Mucosa of rectum (tissue), 2 donors: ENCODE results near the gene PRKAR1B.
"Not testable (repeated sequence)": the region's sequence is repeated elsewhere in the genome, so short reads cannot be mapped to it uniquely, and the experiment has no call there.

Experiments used
- H3K27ac ChIP-seq, 2 donors: one replicate each; pipeline ENCODE4 v1.7.0; 2013; ENCODE audit warnings: inconsistent platforms in 2 of 2, low read depth in 2 of 2, low read length in 2 of 2
- H3K27me3 ChIP-seq, 2 donors: one replicate each; pipeline ENCODE4 v1.7.0; 2013; ENCODE audit warnings: low read length in 2 of 2; ENCODE audit not compliant: control insufficient read depth in 2 of 2, insufficient read depth in 2 of 2
- H3K36me3 ChIP-seq, 2 donors: one replicate each; pipeline ENCODE4 v1.7.0; 2013; ENCODE audit warnings: low read length in 2 of 2; ENCODE audit not compliant: control insufficient read depth in 2 of 2, insufficient read depth in 2 of 2
- H3K4me1 ChIP-seq, 2 donors: one replicate each; pipeline ENCODE4 v1.7.0; 2013; ENCODE audit warnings: low read length in 2 of 2, mild to moderate bottlenecking in 1 of 2; ENCODE audit not compliant: control insufficient read depth in 2 of 2, insufficient read depth in 2 of 2
- H3K4me3 ChIP-seq, 2 donors: one replicate each; pipeline ENCODE4 v1.7.0; 2013; ENCODE audit warnings: low read length in 2 of 2
- H3K9ac ChIP-seq, 2 donors: one replicate each; pipeline ENCODE4 v1.7.0; 2013; ENCODE audit warnings: low read length in 2 of 2, low read depth in 1 of 2, mild to moderate bottlenecking in 1 of 2
- H3K9me3 ChIP-seq, 2 donors: one replicate each; pipeline ENCODE4 v1.7.0; 2013; ENCODE audit warnings: low read length in 2 of 2; ENCODE audit not compliant: control insufficient read depth in 2 of 2
- donor health status: healthy.
- donor health status: Normal muscosa, but diverticular disease.

The PRKAR1B gene

GRCh38 chr7:611837-612236 lies 115.2 kb downstream of the PRKAR1B start:
- H3K4me3 ChIP-seq, H3K27ac ChIP-seq, H3K27me3 ChIP-seq, H3K36me3 ChIP-seq, H3K4me1 ChIP-seq, H3K9me3 ChIP-seq, H3K9ac ChIP-seq: not testable (repeated sequence)

GRCh38 chr7:611281-611810 lies 115.7 kb downstream of the PRKAR1B start:
- no peaks in the 10 kb centered on the region for H3K4me1 ChIP-seq
- H3K27me3 ChIP-seq = no peaks in the 10 kb centered on the region
- no peak overlapping the region for H3K4me3 ChIP-seq
- no peak overlapping the region for H3K27ac ChIP-seq
- no peaks in the 10 kb centered on the region for H3K36me3 ChIP-seq
- no peaks in the 10 kb centered on the region for H3K9me3 ChIP-seq
- no peak overlapping the region for H3K9ac ChIP-seq

- H3K4me3 ChIP-seq = no peak overlapping the region
- no peaks in the 10 kb centered on the region for H3K27me3 ChIP-seq
- no peaks in the 10 kb centered on the region for H3K9me3 ChIP-seq
- no peak overlapping the region for H3K9ac ChIP-seq
- no peak overlapping the region for H3K27ac ChIP-seq
- H3K4me1 ChIP-seq = no peaks in the 10 kb centered on the region
- peaks cover 0 to 2% of the 10 kb centered on the region in 2 donors for H3K36me3 ChIP-seq
Observed at GRCh38 chr7:610531-611280, 116.4 kb downstream of the PRKAR1B start.

GRCh38 chr7:610141-610530 lies 116.9 kb downstream of the PRKAR1B start:
- Histone ChIP-seq H3K9ac (no peak overlapping the region), H3K27ac (no peak overlapping the region), H3K27me3 (no peaks in the 10 kb centered on the region), H3K36me3 (peaks cover 0 to 2% of the 10 kb centered on the region in 2 donors), H3K4me1 (no peaks in the 10 kb centered on the region), H3K9me3 (no peaks in the 10 kb centered on the region), H3K4me3 (no peak overlapping the region)

- Histone ChIP-seq H3K4me3 (no peak overlapping the region), H3K9ac (no peak overlapping the region), H3K9me3 (no peaks in the 10 kb centered on the region), H3K27me3 (no peaks in the 10 kb centered on the region), H3K4me1 (peaks cover 0 to 3% of the 10 kb centered on the region in 2 donors), H3K27ac (no peak overlapping the region), H3K36me3 (peaks cover 0 to 2% of the 10 kb centered on the region in 2 donors)
Observed at GRCh38 chr7:609365-609764, 117.7 kb downstream of the PRKAR1B start.

GRCh38 chr7:608954-609353 lies 118.1 kb downstream of the PRKAR1B start:
- Histone ChIP-seq H3K4me3 (no peak overlapping the region), H3K9ac (no peak overlapping the region), H3K27me3 (no peaks in the 10 kb centered on the region), H3K36me3 (peaks cover 0 to 2% of the 10 kb centered on the region in 2 donors), H3K27ac (no peak overlapping the region), H3K4me1 (peaks cover 0 to 3% of the 10 kb centered on the region in 2 donors), H3K9me3 (no peaks in the 10 kb centered on the region)

- no peaks in the 10 kb centered on the region for H3K27me3 ChIP-seq
- peaks cover 2 to 3% of the 10 kb centered on the region in 2 donors for H3K4me1 ChIP-seq
- no peak overlapping the region for H3K4me3 ChIP-seq
- H3K9me3 ChIP-seq = no peaks in the 10 kb centered on the region
- H3K27ac ChIP-seq = no peak overlapping the region
- peaks cover 0 to 2% of the 10 kb centered on the region in 2 donors for H3K36me3 ChIP-seq
- no peak overlapping the region for H3K9ac ChIP-seq
Observed at GRCh38 chr7:608361-608760, 118.7 kb downstream of the PRKAR1B start.

GRCh38 chr7:607938-608337 lies 119.1 kb downstream of the PRKAR1B start:
- Histone ChIP-seq H3K4me1 (peaks cover 2 to 6% of the 10 kb centered on the region in 2 donors), H3K27me3 (no peaks in the 10 kb centered on the region), H3K9me3 (no peaks in the 10 kb centered on the region), H3K9ac (no peak overlapping the region), H3K36me3 (peaks cover 0 to 2% of the 10 kb centered on the region in 2 donors), H3K27ac (no peak overlapping the region), H3K4me3 (no peak overlapping the region)

GRCh38 chr7:605661-606450 lies 121.2 kb downstream of the PRKAR1B start:
- Histone ChIP-seq H3K4me3 (no peak overlapping the region), H3K9me3 (no peaks in the 10 kb centered on the region), H3K27me3 (no peaks in the 10 kb centered on the region), H3K4me1 (peaks cover 2 to 10% of the 10 kb centered on the region in 2 donors), H3K27ac (no peak overlapping the region), H3K36me3 (peaks cover 0 to 2% of the 10 kb centered on the region in 2 donors), H3K9ac (no peak overlapping the region)

GRCh38 chr7:604884-605531 lies 122.1 kb downstream of the PRKAR1B start:
- peak overlapping the region; percentile 6 to 63 for H3K4me3 ChIP-seq
- H3K36me3 ChIP-seq = peaks cover 0 to 2% of the 10 kb centered on the region in 2 donors
- no peaks in the 10 kb centered on the region for H3K9me3 ChIP-seq
- H3K4me1 ChIP-seq = peaks cover 2 to 11% of the 10 kb centered on the region in 2 donors
- H3K27ac ChIP-seq = peak overlapping the region; percentile 67 to 81
- no peaks in the 10 kb centered on the region for H3K27me3 ChIP-seq
- peak overlapping the region; percentile 18 to 60 for H3K9ac ChIP-seq
